ENCODE results near the gene KDM1A.

The KDM1A gene

GRCh38 chr1:23037081-23037740, 17.9 kb downstream of the KDM1A start:
- no peak for TF ChIP-seq CTCF (IDR thresholded peaks at IDR 0.05; ENCODE audit: insufficient read depth, low read length, poor library complexity, severe bottlenecking)
- Histone ChIP-seq H3K36me3 (ENCODE audit: control insufficient read depth, insufficient read depth, low read length) (no peaks in the 10 kb centered on the region; the same call in 1 of the 2 replicates), H3K27me3 (replicated peaks; ENCODE audit: control insufficient read depth, insufficient read depth, low read length) (no peaks in the 10 kb centered on the region), H3K4me3 (replicated peaks; ENCODE audit: low read depth, low read length) (no peak overlapping the region)
- DNase-seq (ENCODE audit: extremely low read depth, insufficient read length) = no peak

- no peak for DNase-seq (ENCODE audit: extremely low read depth, insufficient read length)
- Histone ChIP-seq H3K36me3 (ENCODE audit: control insufficient read depth, insufficient read depth, low read length) (no peaks in the 10 kb centered on the region; the same call in none of the 2 replicates), H3K4me3 (replicated peaks; ENCODE audit: low read depth, low read length) (no peak overlapping the region), H3K27me3 (replicated peaks; ENCODE audit: control insufficient read depth, insufficient read depth, low read length) (no peaks in the 10 kb centered on the region)
- no peak for TF ChIP-seq CTCF (IDR thresholded peaks at IDR 0.05; ENCODE audit: insufficient read depth, low read length, poor library complexity, severe bottlenecking)
Measured at GRCh38 chr1:23039308-23039826, 20.1 kb downstream of the KDM1A start.

GRCh38 chr1:23040509-23040908, 21.2 kb downstream of the KDM1A start:
- no peak for TF ChIP-seq CTCF (IDR thresholded peaks at IDR 0.05; ENCODE audit: insufficient read depth, low read length, poor library complexity, severe bottlenecking)
- H3K4me3 ChIP-seq (replicated peaks; ENCODE audit: low read depth, low read length) = no peak overlapping the region
- DNase-seq (ENCODE audit: extremely low read depth, insufficient read length) = no peak
- H3K36me3 ChIP-seq (ENCODE audit: control insufficient read depth, insufficient read depth, low read length) = no peaks in the 10 kb centered on the region; the same call in none of the 2 replicates
- no peaks in the 10 kb centered on the region for H3K27me3 ChIP-seq (replicated peaks; ENCODE audit: control insufficient read depth, insufficient read depth, low read length)

- TF ChIP-seq CTCF (IDR thresholded peaks at IDR 0.05; ENCODE audit: insufficient read depth, low read length, poor library complexity, severe bottlenecking) = no peak
- Histone ChIP-seq H3K4me3 (replicated peaks; ENCODE audit: low read depth, low read length) (no peak overlapping the region), H3K27me3 (replicated peaks; ENCODE audit: control insufficient read depth, insufficient read depth, low read length) (no peaks in the 10 kb centered on the region), H3K36me3 (ENCODE audit: control insufficient read depth, insufficient read depth, low read length) (no peaks in the 10 kb centered on the region; the same call in none of the 2 replicates)
- DNase-seq (ENCODE audit: extremely low read depth, insufficient read length) = no peak
Measured at GRCh38 chr1:23044035-23044434, 24.8 kb downstream of the KDM1A start.

- TF ChIP-seq CTCF (IDR thresholded peaks at IDR 0.05; ENCODE audit: insufficient read depth, low read length, poor library complexity, severe bottlenecking) = no peak
- H3K36me3 ChIP-seq (ENCODE audit: control insufficient read depth, insufficient read depth, low read length) = peaks cover 4% of the 10 kb centered on the region
- DNase-seq (ENCODE audit: extremely low read depth, insufficient read length) = no peak
- no peaks in the 10 kb centered on the region for H3K27me3 ChIP-seq (replicated peaks; ENCODE audit: control insufficient read depth, insufficient read depth, low read length)
- H3K4me3 ChIP-seq (replicated peaks; ENCODE audit: low read depth, low read length) = no peak overlapping the region
Measured at GRCh38 chr1:23050201-23050600, 30.9 kb downstream of the KDM1A start.

Data from GM06990 (cell line).